HCT116 (cell line): ENCODE data around the gene RNF11. TPM values are rescaled to one million over a fixed set of nuclear protein-coding genes. Genes with fewer than 3 reads are reported as not detected.

Source experiments
- ATAC-seq: fragments of 200-7000 bp; cut with Tn5 transposase; 2 replicates; pipeline ENCODE4 v1.9.1; 2020; ENCODE audit warnings: mild to moderate bottlenecking, moderate library complexity
- BruUV-seq: library from RNA; stranded (reverse); fragments of 400-500 nt; replicated peaks from 2 replicates; lab custom pipeline; 2021; lab: Mats Ljungman, UMichigan
- CTCF ChIA-PET: fragments of 300-600 bp; sonication (Branson Sonifier 250); formaldehyde crosslinking; loops from one replicate; lab custom pipeline; 2021; ENCODE audit warnings: antibody characterized with exemption; lab: Charles Lee
- POLR2A ChIA-PET: fragments of 300-600, 350-600 bp; sonication (Branson Sonifier 250); formaldehyde crosslinking; loops from one replicate; lab custom pipeline; 2021; ENCODE audit warnings: antibody characterized with exemption; lab: Charles Lee
- RAD21 ChIA-PET, 2 experiments: fragments of 300-600 bp; sonication (Branson Sonifier 250); formaldehyde crosslinking; loops; one replicate each; lab custom pipeline; 2023; ENCODE audit warnings: low total read pairs in 2 of 2; ENCODE audit not compliant: uncharacterized antibody in 2 of 2, unreplicated experiment in 2 of 2, low non-redundant PET in 1 of 2; lab: Charles Lee
- DNase-seq: peaks from one replicate; pipeline ENCODE4 v3.0.0-alpha.2; 2010; ENCODE audit warnings: low read depth, low spot score
- H2AFZ ChIP-seq: fragments of 200-600 bp; shearing (Covaris generic), sonication (generic); 2 replicates; pipeline ENCODE4 v1.6.1; 2017; ENCODE audit warnings: low read depth, mixed run types, mixed read lengths, antibody characterized with exemption, low read length; ENCODE audit not compliant: poor library complexity, severe bottlenecking
- H3K27ac ChIP-seq: 2 replicates; pipeline ENCODE4 v1.5.1; 2012; ENCODE audit warnings: low read depth, low read length
- H3K27me3 ChIP-seq: fragments of 200-600 bp; sonication (generic); 2 replicates; pipeline ENCODE4 v1.6.1; 2016; ENCODE audit warnings: mixed run types, low read length, mixed read lengths; ENCODE audit not compliant: insufficient read depth
- H3K36me3 ChIP-seq, 2 experiments: fragments of 200-500 bp in 1 of 2; fragments of 200-600 bp in 1 of 2; sonication (Bioruptor generic) in 1 of 2; sonication (generic) in 1 of 2; 2 replicates each; pipeline versions ENCODE4 v1.5.1 to v1.6.1; 2014 to 2016; ENCODE audit warnings: low read length in 2 of 2, inconsistent platforms in 1 of 2, mixed read lengths in 1 of 2, mixed run types in 1 of 2; ENCODE audit not compliant: insufficient read depth in 2 of 2, control insufficient read depth in 1 of 2
- H3K4me1 ChIP-seq, 2 experiments: fragments of 200-600 bp in 1 of 2; sonication (generic) in 1 of 2; 2 replicates each; pipeline versions ENCODE4 v1.5.1 to v1.6.1; 2012 to 2017; ENCODE audit warnings: low read length in 2 of 2, inconsistent platforms in 1 of 2, mild to moderate bottlenecking in 1 of 2, mixed read lengths in 1 of 2, mixed run types in 1 of 2, moderate library complexity in 1 of 2; ENCODE audit not compliant: insufficient read depth in 2 of 2, control insufficient read depth in 1 of 2
- H3K4me2 ChIP-seq: fragments of 200-600 bp; sonication (generic); 2 replicates; pipeline ENCODE4 v1.6.1; 2017; ENCODE audit warnings: mixed run types, low read length, mixed read lengths
- H3K4me3 ChIP-seq, 2 experiments: fragments of 200-600 bp in 1 of 2; sonication (generic) in 1 of 2; replicated peaks in 1 of 2; 2 replicates each; pipeline ENCODE4 v1.5.1; 2011 to 2016; ENCODE audit warnings: low read length in 2 of 2, control low read depth in 1 of 2, low read depth in 1 of 2, mild to moderate bottlenecking in 1 of 2, mixed read lengths in 1 of 2, mixed run types in 1 of 2
- H3K79me2 ChIP-seq: fragments of 200-600 bp; sonication (generic); 2 replicates; pipeline ENCODE4 v1.6.1; 2017; ENCODE audit warnings: mild to moderate bottlenecking, mixed run types, low read length, moderate library complexity, mixed read lengths; ENCODE audit not compliant: insufficient read depth
- H3K9ac ChIP-seq: fragments of 200-600 bp; sonication (generic); 2 replicates; pipeline ENCODE4 v1.6.1; 2016; ENCODE audit warnings: low read length, mixed read lengths
- H3K9me2 ChIP-seq: fragments of 200-600 bp; sonication (generic), shearing (Covaris generic); 2 replicates; pipeline ENCODE4 v1.6.1; 2017; ENCODE audit warnings: mixed run types, mild to moderate bottlenecking, moderate library complexity; ENCODE audit not compliant: insufficient read depth
- H3K9me3 ChIP-seq, 2 experiments: fragments of 200-500 bp in 1 of 2; fragments of 200-600 bp in 1 of 2; sonication (Bioruptor generic) in 1 of 2; sonication (generic) in 1 of 2; 2 replicates each; pipeline ENCODE4 v1.6.1; 2014 to 2017; ENCODE audit warnings: low read length in 2 of 2, mixed read lengths in 2 of 2, inconsistent platforms in 1 of 2, low read depth in 1 of 2, mild to moderate bottlenecking in 1 of 2, mixed run types in 1 of 2, moderate library complexity in 1 of 2; ENCODE audit not compliant: control insufficient read depth in 1 of 2, insufficient read depth in 1 of 2
- H4K20me1 ChIP-seq: fragments of 200-600 bp; sonication (generic), shearing (Covaris generic); 2 replicates; pipeline ENCODE4 v1.6.1; 2017; ENCODE audit warnings: mixed run types, mild to moderate bottlenecking, moderate library complexity; ENCODE audit not compliant: insufficient read depth
- ATF3 ChIP-seq: IDR thresholded peaks from 2 replicates; pipeline ENCODE4 v1.6.1; 2012
- CBX3 ChIP-seq: IDR thresholded peaks from 2 replicates; pipeline ENCODE4 v1.6.1; 2012; ENCODE audit warnings: low read depth
- CTCF ChIP-seq, 3 experiments: fragments of 200-600 bp in 1 of 3; sonication (generic) in 1 of 3; IDR thresholded peaks in 2 of 3; conservative IDR thresholded peaks in 1 of 3; 2 replicates each; pipeline ENCODE4 v1.5.1; 2012 to 2017; ENCODE audit warnings: low read depth in 2 of 3, low read length in 2 of 3, antibody characterized with exemption in 1 of 3, borderline replicate concordance in 1 of 3, control low read depth in 1 of 3, mild to moderate bottlenecking in 1 of 3, mixed read lengths in 1 of 3, mixed run types in 1 of 3, moderate library complexity in 1 of 3; ENCODE audit not compliant: insufficient read depth in 1 of 3
- EZH2phosphoT487 ChIP-seq: fragments of 200-600 bp; IDR thresholded peaks from 2 replicates; pipeline ENCODE4 v1.6.1; 2018; ENCODE audit warnings: antibody characterized with exemption, borderline replicate concordance
- JUND ChIP-seq: IDR thresholded peaks from 2 replicates; pipeline ENCODE4 v1.6.1; 2012
- POLR2A ChIP-seq: IDR thresholded peaks from 2 replicates; pipeline ENCODE4 v1.7.0; 2011; ENCODE audit warnings: borderline replicate concordance; ENCODE audit not compliant: insufficient read depth, insufficient read length; ENCODE audit errors: extremely low read depth
- POLR2AphosphoS5 ChIP-seq: IDR thresholded peaks from 2 replicates; pipeline ENCODE4 v1.6.1; 2011; ENCODE audit warnings: mild to moderate bottlenecking, low read depth, low read length, moderate library complexity
- RAD21 ChIP-seq: IDR thresholded peaks from 2 replicates; pipeline ENCODE4 v1.6.1; 2012; ENCODE audit warnings: low read depth, mild to moderate bottlenecking
- REST ChIP-seq: IDR thresholded peaks from 2 replicates; pipeline ENCODE4 v1.6.1; 2012; ENCODE audit warnings: low read depth
- SIN3A ChIP-seq: IDR thresholded peaks from 2 replicates; pipeline ENCODE4 v1.6.1; 2012; ENCODE audit warnings: low read depth
- SP1 ChIP-seq: IDR thresholded peaks from 2 replicates; pipeline ENCODE4 v1.6.1; 2012; ENCODE audit warnings: low read depth
- SRF ChIP-seq: IDR thresholded peaks from 2 replicates; pipeline ENCODE4 v1.6.1; 2012; ENCODE audit warnings: low read depth
- YY1 ChIP-seq: IDR thresholded peaks from 2 replicates; pipeline ENCODE4 v1.6.1; 2011; ENCODE audit warnings: low read length, low read depth, moderate library complexity, mild to moderate bottlenecking; ENCODE audit not compliant: insufficient replicate concordance; ENCODE audit errors: extremely low read depth
- ZBTB33 ChIP-seq: IDR thresholded peaks from 2 replicates; pipeline ENCODE4 v1.6.1; 2011; ENCODE audit warnings: mild to moderate bottlenecking, low read length, moderate library complexity; ENCODE audit not compliant: insufficient replicate concordance; ENCODE audit errors: extremely low read depth
- ZNF274 ChIP-seq: fragments of 200-500 bp; sonication (Bioruptor generic); IDR thresholded peaks from 2 replicates; pipeline ENCODE4 v1.6.1; 2014; ENCODE audit warnings: mild to moderate bottlenecking, low read depth, low read length, inconsistent platforms
- intact Hi-C: fragments of 100-400 bp; cut with micrococcal nuclease; formaldehyde crosslinking; loops from 2 replicates; pipeline ENCODE4 v1.10.0; 2022
- total RNA-seq: library from RNA; stranded (reverse); gene quantifications from one replicate; pipeline ENCODE4 v1.2.1, GENCODE V29; 2021; ENCODE audit not compliant: unreplicated experiment

Gene RNF11
- total RNA-seq, 1 experiment from 2014 or later, result 60.9 TPM

GRCh38 chr1:51263147-51263877 is 27.2 kb downstream of the RNF11 start:
- H3K9me2 ChIP-seq, result no peaks in the 10 kb centered on the region
- ATAC-seq, result no peak
- H3K27me3 ChIP-seq, result no peaks in the 10 kb centered on the region
- BruUV-seq, result no TSS peak
- TF ChIP-seq SP1 (no peak), JUND (no peak), ZBTB33 (no peak), POLR2AphosphoS5 (no peak), POLR2A (no peak), YY1 (no peak), SIN3A (no peak), CTCF (IDR thresholded peaks at IDR 0.05 in 2 of 3, conservative IDR thresholded peaks at IDR 0.05 in 1 of 3; ENCODE audit: borderline replicate concordance in 1 of 3, insufficient read depth in 1 of 3, low read depth in 2 of 3, low read length in 2 of 3) (no peak), REST (no peak), EZH2phosphoT487 (no peak), CBX3 (no peak), ZNF274 (no peak), RAD21 (no peak), SRF (no peak), ATF3 (no peak)
- no peak overlapping the region for H3K27ac ChIP-seq
- ChIA-PET RAD21 (no interaction called here), CTCF (no interaction called here), POLR2A (no interaction called here)
- no peak overlapping the region for H3K9ac ChIP-seq
- H2AFZ ChIP-seq, result no peak overlapping the region
- intact Hi-C loops, result no loop called here
- no peak overlapping the region for H3K4me3 ChIP-seq
- H3K4me2 ChIP-seq, result 0 out of 2 replicates have a peak overlapping the region, but pooled peaks have one; percentile 2
- no peak for DNase-seq
- peaks cover 27 to 66% of the 10 kb centered on the region in 2 experiments for H3K4me1 ChIP-seq
- H3K79me2 ChIP-seq, result peaks cover 92% of the 10 kb centered on the region
- H3K36me3 ChIP-seq, result no peaks in the 10 kb centered on the region
- no peaks in the 10 kb centered on the region for H3K9me3 ChIP-seq
- H4K20me1 ChIP-seq, result peaks cover 17% of the 10 kb centered on the region; the same call in 1 of the 2 replicates
